ENCODE results near the gene MGAT5. TPM values are rescaled to one million over a fixed set of nuclear protein-coding genes. Genes with fewer than 3 reads are reported as not detected.

Gene MGAT5
- total RNA-seq, 6 donors from 2014 or later: 25.3 to 65.5 (median 41.3) TPM

- no peak overlapping the region for H3K27ac ChIP-seq
- H3K36me3 ChIP-seq: peaks cover 0 to 6% (median 0%) of the 10 kb centered on the region in 4 donors
- H3K27me3 ChIP-seq: no peaks in the 10 kb centered on the region
- TF ChIP-seq POLR2A (IDR thresholded peaks at IDR 0.05) (no peak), CTCF (IDR thresholded peaks at IDR 0.05) (peak; percentile 50 to 67 (median 58))
- no peak overlapping the region for H3K4me3 ChIP-seq
- DNase-seq: peak in 1 of 2 donors; percentile 52
- 55 to 60% methylated on average over 8 of the region's 8 CpGs for WGBS, 2 donors
- H3K9me3 ChIP-seq: no peaks in the 10 kb centered on the region
- H3K4me1 ChIP-seq: peaks cover 0 to 27% (median 20%) of the 10 kb centered on the region in 4 donors
- peak; percentile 75 to 92 for ATAC-seq (ENCODE audit: low FRiP score in 2 of 2)
Observed at GRCh38 chr2:134411828-134412638, 158.2 kb downstream of the MGAT5 start.

DNA sequence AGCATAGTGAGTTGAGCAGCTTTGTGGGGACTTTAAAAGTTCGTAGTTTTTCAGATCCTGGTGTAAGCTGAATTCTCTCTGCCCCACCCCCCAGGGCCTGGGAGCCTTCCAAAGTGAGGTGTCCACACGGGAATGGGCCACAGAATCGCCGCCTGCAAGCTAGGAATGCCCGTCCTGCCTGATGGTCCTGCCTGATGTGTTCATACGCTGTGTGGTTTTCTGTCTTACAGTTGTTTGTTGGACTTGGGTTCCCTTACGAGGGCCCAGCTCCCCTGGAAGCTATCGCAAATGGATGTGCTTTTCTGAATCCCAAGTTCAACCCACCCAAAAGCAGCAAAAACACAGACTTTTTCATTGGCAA is 158.7 kb downstream of the MGAT5 start:
- no peak overlapping the region for H3K27ac ChIP-seq
- peaks cover 0 to 6% (median 0%) of the 10 kb centered on the region in 4 donors for H3K36me3 ChIP-seq
- no peaks in the 10 kb centered on the region for H3K27me3 ChIP-seq
- DNase-seq (no peak), ATAC-seq (ENCODE audit: low FRiP score in 2 of 2) (no peak)
- no peak for TF ChIP-seq POLR2AphosphoS5 (IDR thresholded peaks at IDR 0.05)
- TF ChIP-seq EP300 (IDR thresholded peaks at IDR 0.05): no peak
- TF ChIP-seq CTCF (IDR thresholded peaks at IDR 0.05): no peak
- no peak for TF ChIP-seq POLR2A (IDR thresholded peaks at IDR 0.05)
- H3K4me1 ChIP-seq: peaks cover 0 to 27% (median 20%) of the 10 kb centered on the region in 4 donors
- no peak overlapping the region for H3K4me3 ChIP-seq
- no peaks in the 10 kb centered on the region for H3K9me3 ChIP-seq
- 88 to 93% methylated on average over 8 of the region's 8 CpGs for WGBS, 2 donors

DNA sequence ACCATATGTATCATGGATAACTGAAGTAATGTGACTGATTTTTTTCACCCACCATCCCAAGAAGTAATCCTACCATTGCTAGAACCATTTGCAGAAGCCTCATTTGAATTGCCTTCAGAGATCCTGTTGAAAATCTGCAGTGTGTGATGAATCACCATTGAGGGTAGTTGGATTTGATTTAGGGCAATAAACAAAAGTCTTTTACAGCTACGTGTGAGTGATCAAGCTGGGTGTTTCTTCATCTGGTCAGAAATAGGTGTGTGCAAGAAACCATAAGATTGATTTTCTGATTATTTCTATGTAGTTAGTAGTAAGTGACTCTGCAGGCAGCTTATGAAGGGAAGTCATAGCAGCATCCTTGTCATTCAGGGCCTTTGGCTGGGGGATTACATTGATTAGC is 159.6 kb downstream of the MGAT5 start:
- no peaks in the 10 kb centered on the region for H3K9me3 ChIP-seq
- no peaks in the 10 kb centered on the region for H3K27me3 ChIP-seq
- TF ChIP-seq EP300 (IDR thresholded peaks at IDR 0.05): no peak
- no peak for TF ChIP-seq POLR2AphosphoS5 (IDR thresholded peaks at IDR 0.05)
- TF ChIP-seq CTCF (IDR thresholded peaks at IDR 0.05): no peak
- no peak for TF ChIP-seq POLR2A (IDR thresholded peaks at IDR 0.05)
- peaks cover 0 to 23% (median 18%) of the 10 kb centered on the region in 4 donors for H3K4me1 ChIP-seq
- ATAC-seq (ENCODE audit: low FRiP score in 2 of 2): no peak
- H3K27ac ChIP-seq: no peak overlapping the region
- H3K36me3 ChIP-seq: peaks cover 0 to 6% (median 0%) of the 10 kb centered on the region in 4 donors
- no peak overlapping the region for H3K4me3 ChIP-seq
- DNase-seq: no peak
- WGBS, 2 donors: 91 to 93% methylated on average over 1 of the region's 1 CpG

DNA sequence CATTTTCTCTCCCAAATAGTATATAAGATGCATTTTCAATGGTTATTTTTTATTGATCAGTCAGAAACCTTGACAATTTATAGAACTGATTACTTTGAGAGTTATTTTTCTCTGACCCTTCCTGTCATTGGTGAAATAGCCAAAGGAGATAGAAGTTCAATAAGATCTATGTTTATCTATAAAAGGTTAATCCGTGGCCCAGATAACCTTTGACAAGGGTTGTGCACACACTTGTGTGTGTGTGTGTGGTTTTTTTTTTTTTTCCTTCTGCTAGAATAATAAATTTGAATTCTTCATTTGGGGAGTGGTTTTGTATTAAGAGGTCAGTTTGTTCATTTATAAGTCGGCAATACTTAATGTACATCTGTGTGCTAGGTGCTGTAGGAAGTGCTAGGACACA is 160.0 kb downstream of the MGAT5 start:
- WGBS, 2 donors: 60 to 74% methylated on average over 2 of the region's 2 CpGs
- no peaks in the 10 kb centered on the region for H3K9me3 ChIP-seq
- peaks cover 0 to 20% (median 16%) of the 10 kb centered on the region in 4 donors for H3K4me1 ChIP-seq
- H3K27ac ChIP-seq: no peak overlapping the region
- DNase-seq (no peak), ATAC-seq (ENCODE audit: low FRiP score in 2 of 2) (no peak)
- no peaks in the 10 kb centered on the region for H3K27me3 ChIP-seq
- H3K4me3 ChIP-seq: no peak overlapping the region
- TF ChIP-seq POLR2AphosphoS5 (IDR thresholded peaks at IDR 0.05): no peak
- TF ChIP-seq CTCF (IDR thresholded peaks at IDR 0.05): no peak
- TF ChIP-seq POLR2A (IDR thresholded peaks at IDR 0.05): no peak
- no peak for TF ChIP-seq EP300 (IDR thresholded peaks at IDR 0.05)
- peaks cover 0 to 6% (median 0%) of the 10 kb centered on the region in 4 donors for H3K36me3 ChIP-seq

DNA sequence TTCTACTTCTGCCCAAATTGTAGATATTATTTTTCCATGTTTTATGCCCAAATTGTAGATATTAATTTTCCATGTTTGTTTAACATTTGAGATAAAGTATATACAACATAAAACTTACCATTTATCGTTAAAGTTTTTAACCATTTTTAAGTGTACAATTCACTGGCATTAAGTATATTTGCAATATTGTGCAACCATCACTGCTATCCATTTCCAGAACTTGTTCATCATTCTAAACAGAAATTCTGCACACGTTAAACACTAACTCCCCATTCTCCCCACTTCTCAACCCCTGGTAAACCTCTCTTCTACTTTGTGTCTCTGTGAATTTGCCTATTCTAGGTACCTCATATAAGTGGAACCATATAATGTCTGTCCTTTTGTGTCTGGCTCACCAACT is 162.1 kb downstream of the MGAT5 start:
- Histone ChIP-seq H3K9me3 (no peaks in the 10 kb centered on the region), H3K4me1 (peaks cover 0 to 9% (median 4%) of the 10 kb centered on the region in 4 donors), H3K36me3 (peaks cover 0 to 6% (median 0%) of the 10 kb centered on the region in 4 donors), H3K27ac (no peak overlapping the region), H3K4me3 (no peak overlapping the region), H3K27me3 (no peaks in the 10 kb centered on the region)
- no peak for DNase-seq
- 65 to 78% methylated on average over 2 of the region's 2 CpGs for WGBS, 2 donors
- ATAC-seq (ENCODE audit: low FRiP score in 2 of 2): no peak
- TF ChIP-seq POLR2AphosphoS5 (IDR thresholded peaks at IDR 0.05): no peak
- TF ChIP-seq CTCF (IDR thresholded peaks at IDR 0.05): no peak
- TF ChIP-seq POLR2A (IDR thresholded peaks at IDR 0.05): no peak
- no peak for TF ChIP-seq EP300 (IDR thresholded peaks at IDR 0.05)
